Activated T-cell treated with anti-CD3 and anti-CD28 coated beads for 4 hours (primary cell): ENCODE measurements around the gene TMEM69.
"Not testable (repeated sequence)": the region's sequence is repeated elsewhere in the genome, so short reads cannot be mapped to it uniquely, and the experiment has no call there.

ENCODE experiments used
- DNase-seq: peaks from one replicate; pipeline ENCODE4 v3.0.0-alpha.2; 2020

The TMEM69 gene

GRCh38 chr1:45687754-45688740, at the start of gene TMEM69:
Gene TMEM69, plus strand, starts transcription at chr1:45688181. Its CDS starts 2,888 bp downstream, at chr1:45691069.
- peak; percentile 67 for DNase-seq

GRCh38 chr1:45640293-45640692, 47.7 kb upstream of the TMEM69 start:
- DNase-seq: no peak

- no peak for DNase-seq
These were observed 44.7 kb upstream of the TMEM69 start for GRCh38 chr1:45643321-45643720.

- no peak for DNase-seq
These were observed 44.0 kb upstream of the TMEM69 start for GRCh38 chr1:45643978-45644377.

GRCh38 chr1:45644661-45645060, 43.3 kb upstream of the TMEM69 start:
- DNase-seq: no peak

GRCh38 chr1:45647248-45648021, 40.5 kb upstream of the TMEM69 start:
- no peak for DNase-seq

- DNase-seq: no peak
These were observed 33.3 kb upstream of the TMEM69 start for GRCh38 chr1:45654540-45655280.

GRCh38 chr1:45656573-45657226, 31.3 kb upstream of the TMEM69 start:
- DNase-seq: no peak

GRCh38 chr1:45658171-45658570, 29.8 kb upstream of the TMEM69 start:
- DNase-seq: no peak

- DNase-seq: no peak
These were observed 28.8 kb upstream of the TMEM69 start for GRCh38 chr1:45659222-45659621.

- DNase-seq: no peak
These were observed 27.6 kb upstream of the TMEM69 start for GRCh38 chr1:45660336-45660735.

- DNase-seq: no peak
These were observed 21.1 kb upstream of the TMEM69 start for GRCh38 chr1:45666836-45667235.

- no peak for DNase-seq
These were observed 20.5 kb upstream of the TMEM69 start for GRCh38 chr1:45667321-45668111.

GRCh38 chr1:45668526-45668925, 19.5 kb upstream of the TMEM69 start:
- DNase-seq: no peak

GRCh38 chr1:45669379-45669778, 18.6 kb upstream of the TMEM69 start:
- no peak for DNase-seq

- DNase-seq: no peak
These were observed 17.9 kb upstream of the TMEM69 start for GRCh38 chr1:45669859-45670655.

GRCh38 chr1:45673956-45674355, 14.0 kb upstream of the TMEM69 start:
- DNase-seq: no peak

- no peak for DNase-seq
These were observed 13.5 kb upstream of the TMEM69 start for GRCh38 chr1:45674478-45674877.

- not testable (repeated sequence) for DNase-seq
These were observed 11.4 kb upstream of the TMEM69 start for GRCh38 chr1:45676553-45676952.

GRCh38 chr1:45677751-45678245, 10.2 kb upstream of the TMEM69 start:
- no peak for DNase-seq

GRCh38 chr1:45678489-45678888, 9.5 kb upstream of the TMEM69 start:
- DNase-seq: no peak
